SW480 (cell line): Measurements from ENCODE around the gene PCDHGB5.
"Not testable (repeated sequence)": the region's sequence is repeated elsewhere in the genome, so short reads cannot be mapped to it uniquely, and the experiment has no call there.

Experiments used
- DNase-seq: peaks from one replicate; pipeline ENCODE4 v3.0.0-alpha.2; 2016; ENCODE audit warnings: low spot score

PCDHGB5 gene

GRCh38 chr5:141382469-141383294, 15.1 kb upstream of the PCDHGB5 start, which contains the start of gene PCDHGA7:
Gene PCDHGA7 (plus strand): TSS chr5:141382742. CDS start chr5:141382900, 158 bp downstream.
- no peak for DNase-seq

GRCh38 chr5:141383345-141383744, 14.4 kb upstream of the PCDHGB5 start:
- DNase-seq, result no peak

- no peak for DNase-seq
Observed at GRCh38 chr5:141384471-141385267, 13.1 kb upstream of the PCDHGB5 start.

- DNase-seq, result not testable (repeated sequence)
Observed at GRCh38 chr5:141387557-141388311, 10.0 kb upstream of the PCDHGB5 start, which contains the start of gene PCDHGB4. Gene PCDHGB4 (plus strand): TSS chr5:141387698. CDS start chr5:141387885, 187 bp downstream.

GRCh38 chr5:141388661-141389060, 9.1 kb upstream of the PCDHGB5 start:
- no peak for DNase-seq

- DNase-seq, result no peak
Observed at GRCh38 chr5:141389153-141390042, 8.3 kb upstream of the PCDHGB5 start.

GRCh38 chr5:141392429-141393198, 5.1 kb upstream of the PCDHGB5 start, which contains the start of gene PCDHGA8:
Gene PCDHGA8 (plus strand): TSS chr5:141392633. CDS start chr5:141392814, 181 bp downstream.
- DNase-seq, result no peak

GRCh38 chr5:141393267-141393666, 4.5 kb upstream of the PCDHGB5 start:
- no peak for DNase-seq

- not testable (repeated sequence) for DNase-seq
Observed at GRCh38 chr5:141394401-141395187, 3.2 kb upstream of the PCDHGB5 start.

GRCh38 chr5:141398608-141399007, 861 bp downstream of the PCDHGB5 start:
- DNase-seq, result no peak

GRCh38 chr5:141399555-141400258, 2.0 kb downstream of the PCDHGB5 start:
- DNase-seq, result no peak

GRCh38 chr5:141402553-141403243, 5.0 kb downstream of the PCDHGB5 start, which contains the start of gene PCDHGA9:
Gene PCDHGA9 (plus strand): TSS chr5:141402778. CDS start chr5:141402953, 175 bp downstream.
- peak; percentile 31 for DNase-seq

- DNase-seq, result no peak
Observed at GRCh38 chr5:141403387-141403786, 5.6 kb downstream of the PCDHGB5 start.

- DNase-seq, result not testable (repeated sequence)
Observed at GRCh38 chr5:141407790-141408505, 10.2 kb downstream of the PCDHGB5 start, which contains the start of gene PCDHGB6. Gene PCDHGB6 (plus strand): TSS chr5:141408021. CDS start chr5:141408203, 182 bp downstream.

GRCh38 chr5:141409598-141410306, 12.0 kb downstream of the PCDHGB5 start:
- DNase-seq, result no peak

- DNase-seq, result peak; percentile 25
Observed at GRCh38 chr5:141411575-141411974, 13.8 kb downstream of the PCDHGB5 start.
